Suprapubic skin (tissue), 4 donors: Measurements from ENCODE around the gene RERE.

ENCODE experiments used
- EP300 ChIP-seq: sonication (generic); formaldehyde crosslinking; IDR thresholded peaks from one replicate; pipeline ENCODE4 v1.6.1; 2017; ENCODE audit warnings: antibody characterized with exemption
- POLR2A ChIP-seq, 2 donors: fragments of 450-650 bp; IDR thresholded peaks; one replicate each; pipeline ENCODE4 v1.6.1; 2017; ENCODE audit warnings: antibody characterized with exemption in 2 of 2, mild to moderate bottlenecking in 2 of 2, moderate library complexity in 2 of 2
- POLR2AphosphoS5 ChIP-seq, 3 donors: sonication (generic); formaldehyde crosslinking; IDR thresholded peaks; one replicate each; pipeline ENCODE4 v1.6.1; 2017; ENCODE audit warnings: antibody characterized with exemption in 3 of 3
- TF ChIP-seq, protein P1 (sequence below), 2 donors: fragments of 200-600 bp in 1 of 2; fragments of 450-650 bp in 1 of 2; sonication (generic) in 1 of 2; IDR thresholded peaks; one replicate each; pipeline ENCODE4 v1.5.1; 2016 to 2019; ENCODE audit warnings: antibody characterized with exemption in 2 of 2, mild to moderate bottlenecking in 1 of 2, moderate library complexity in 1 of 2

DNA sequence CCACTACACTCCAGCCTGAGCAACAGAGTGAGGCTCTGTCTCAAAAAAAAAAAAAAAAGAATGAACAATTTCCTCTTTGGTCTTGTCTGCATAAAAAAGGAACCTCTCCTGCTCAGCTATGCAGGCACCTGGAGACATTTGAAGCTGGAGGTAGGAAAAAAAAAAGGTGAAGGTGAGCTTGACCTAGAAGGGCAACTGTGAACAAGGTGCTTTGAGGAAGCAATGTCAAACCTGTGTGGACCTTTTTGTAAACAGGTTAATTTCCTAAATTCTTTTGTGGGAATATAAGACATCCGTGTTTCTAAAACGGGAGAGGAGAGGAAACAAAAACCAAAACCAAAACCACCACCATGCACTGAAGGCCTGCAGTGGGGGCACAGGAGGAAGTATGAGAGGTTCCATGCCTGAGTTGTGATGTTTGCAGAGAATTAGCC lies 422.0 kb downstream of the RERE start:
- TF ChIP-seq POLR2AphosphoS5 (IDR thresholded peaks at IDR 0.05) (no peak), EP300 (no peak), POLR2A (IDR thresholded peaks at IDR 0.05) (no peak)
- TF ChIP-seq, protein P1, sequence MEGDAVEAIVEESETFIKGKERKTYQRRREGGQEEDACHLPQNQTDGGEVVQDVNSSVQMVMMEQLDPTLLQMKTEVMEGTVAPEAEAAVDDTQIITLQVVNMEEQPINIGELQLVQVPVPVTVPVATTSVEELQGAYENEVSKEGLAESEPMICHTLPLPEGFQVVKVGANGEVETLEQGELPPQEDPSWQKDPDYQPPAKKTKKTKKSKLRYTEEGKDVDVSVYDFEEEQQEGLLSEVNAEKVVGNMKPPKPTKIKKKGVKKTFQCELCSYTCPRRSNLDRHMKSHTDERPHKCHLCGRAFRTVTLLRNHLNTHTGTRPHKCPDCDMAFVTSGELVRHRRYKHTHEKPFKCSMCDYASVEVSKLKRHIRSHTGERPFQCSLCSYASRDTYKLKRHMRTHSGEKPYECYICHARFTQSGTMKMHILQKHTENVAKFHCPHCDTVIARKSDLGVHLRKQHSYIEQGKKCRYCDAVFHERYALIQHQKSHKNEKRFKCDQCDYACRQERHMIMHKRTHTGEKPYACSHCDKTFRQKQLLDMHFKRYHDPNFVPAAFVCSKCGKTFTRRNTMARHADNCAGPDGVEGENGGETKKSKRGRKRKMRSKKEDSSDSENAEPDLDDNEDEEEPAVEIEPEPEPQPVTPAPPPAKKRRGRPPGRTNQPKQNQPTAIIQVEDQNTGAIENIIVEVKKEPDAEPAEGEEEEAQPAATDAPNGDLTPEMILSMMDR (IDR thresholded peaks at IDR 0.05): no peak
